Fibroblast of the aortic adventitia (primary cell): Measurements from ENCODE around the gene PPP4R4. TPM values are rescaled to one million over a fixed set of nuclear protein-coding genes. Genes with fewer than 3 reads are reported as not detected.
A peak's percentile ranks its signal among the peaks of the same experiment; 100 is the strongest.
"Not testable (repeated sequence)": the region's sequence is repeated elsewhere in the genome, so short reads cannot be mapped to it uniquely, and the experiment has no call there.

ENCODE experiments used
- DNase-seq: peaks from one replicate; pipeline ENCODE4 v3.0.0-alpha.2; 2010; ENCODE audit warnings: low read depth
- H3K4me3 ChIP-seq: 2 replicates; pipeline ENCODE4 v1.5.1; 2011; ENCODE audit warnings: low read depth, mild to moderate bottlenecking, control low read depth, low read length, moderate library complexity
- CTCF ChIP-seq: IDR thresholded peaks from 2 replicates; pipeline ENCODE4 v1.5.1; 2011; ENCODE audit warnings: mild to moderate bottlenecking, low read length, control low read depth, inconsistent platforms; ENCODE audit not compliant: insufficient read depth
- total RNA-seq: library from RNA; depleted of rRNA; stranded (reverse); fragments of >200 nt; gene quantifications from 2 replicates; pipeline ENCODE4 v1.2.3, GENCODE V29; 2012; ENCODE audit warnings: low replicate concordance

The PPP4R4 gene
- total RNA-seq, 1 donor: 7.0 TPM

DNA sequence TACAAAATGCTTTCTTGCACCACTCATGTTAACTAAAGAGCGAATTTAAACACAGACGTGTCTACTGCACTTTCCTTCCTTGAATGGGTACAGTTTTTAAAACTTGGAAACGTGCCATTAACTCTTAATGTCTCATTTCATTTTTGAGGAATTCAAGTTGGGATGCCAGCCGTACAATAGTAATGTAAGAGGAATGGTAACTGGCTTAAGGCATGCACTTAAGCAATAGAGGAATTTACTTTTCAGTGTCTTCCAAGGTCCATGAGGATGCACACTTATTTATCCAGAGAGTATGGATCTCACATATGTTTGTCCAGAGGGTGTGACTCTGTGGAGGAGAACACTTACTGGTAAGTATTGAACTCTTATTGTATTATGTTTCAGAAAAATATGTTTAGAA is 52.9 kb downstream of the PPP4R4 start:
- no peak overlapping the region for H3K4me3 ChIP-seq
- peak; percentile 78 for DNase-seq
- no peak for TF ChIP-seq CTCF

DNA sequence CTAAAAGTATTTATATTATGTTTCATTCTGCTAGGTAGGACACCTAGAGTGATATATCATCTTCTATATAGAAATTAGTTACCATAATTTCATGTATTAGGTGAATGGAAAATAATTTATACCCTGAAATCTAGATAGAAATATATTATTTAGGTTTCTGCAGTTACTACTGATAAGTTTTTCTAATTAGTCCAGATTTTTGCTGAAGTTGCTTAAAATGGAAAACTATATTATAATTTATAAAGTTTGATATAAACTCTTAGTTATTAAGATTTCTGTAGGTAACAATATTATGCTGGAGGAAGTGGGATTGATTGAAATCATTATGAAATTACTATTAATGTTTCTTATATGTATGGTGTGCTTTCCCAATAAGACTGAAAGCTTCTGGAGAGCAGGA is 62.9 kb downstream of the PPP4R4 start:
- no peak for TF ChIP-seq CTCF
- no peak overlapping the region for H3K4me3 ChIP-seq
- no peak for DNase-seq

GRCh38 chr14:94237983-94238382 is 63.9 kb downstream of the PPP4R4 start:
- no peak overlapping the region for H3K4me3 ChIP-seq
- no peak for TF ChIP-seq CTCF
- no peak for DNase-seq

DNA sequence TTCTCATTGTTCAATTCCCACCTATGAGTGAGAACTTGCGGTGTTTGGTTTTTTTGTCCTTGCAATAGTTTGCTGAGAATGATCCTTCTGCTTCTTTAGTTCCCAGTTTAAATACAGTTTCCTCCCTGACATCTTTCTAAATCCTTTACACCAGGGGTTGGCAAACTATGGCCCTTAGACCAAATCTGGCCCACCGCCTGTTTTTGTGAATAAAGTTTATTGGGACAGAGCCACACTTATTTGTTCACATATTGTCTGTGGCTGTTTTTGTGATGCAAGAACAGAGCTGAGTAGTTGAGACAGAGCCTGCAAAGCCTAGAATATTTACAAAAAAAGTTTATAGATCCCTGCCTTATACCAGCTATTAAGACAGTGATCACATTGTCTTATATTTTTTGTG is 65.3 kb downstream of the PPP4R4 start:
- no peak for DNase-seq

DNA sequence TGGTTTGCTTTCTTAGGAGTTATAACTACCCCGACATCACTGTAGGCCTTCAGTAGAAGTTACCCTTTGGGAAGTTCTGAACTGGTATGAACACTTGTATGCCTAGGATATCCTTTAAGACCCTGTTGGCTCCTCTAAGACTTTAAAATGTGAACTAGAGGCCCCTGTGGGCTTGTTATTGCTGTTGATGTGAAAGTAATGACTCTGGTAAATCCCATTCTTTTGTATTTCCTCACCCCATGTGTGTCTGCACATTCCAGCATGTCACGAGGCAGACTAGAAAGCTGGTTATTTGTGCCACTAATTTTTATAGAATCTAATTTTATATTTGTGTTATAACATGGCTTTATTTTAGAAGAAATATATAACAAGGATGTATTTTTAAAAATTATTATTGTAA is 70.1 kb downstream of the PPP4R4 start:
- no peak for DNase-seq
- no peak overlapping the region for H3K4me3 ChIP-seq
- no peak for TF ChIP-seq CTCF

More for the DNA sequence above, 65.3 kb downstream of the PPP4R4 start:
- no peak overlapping the region for H3K4me3 ChIP-seq
- TF ChIP-seq CTCF: no peak

DNA sequence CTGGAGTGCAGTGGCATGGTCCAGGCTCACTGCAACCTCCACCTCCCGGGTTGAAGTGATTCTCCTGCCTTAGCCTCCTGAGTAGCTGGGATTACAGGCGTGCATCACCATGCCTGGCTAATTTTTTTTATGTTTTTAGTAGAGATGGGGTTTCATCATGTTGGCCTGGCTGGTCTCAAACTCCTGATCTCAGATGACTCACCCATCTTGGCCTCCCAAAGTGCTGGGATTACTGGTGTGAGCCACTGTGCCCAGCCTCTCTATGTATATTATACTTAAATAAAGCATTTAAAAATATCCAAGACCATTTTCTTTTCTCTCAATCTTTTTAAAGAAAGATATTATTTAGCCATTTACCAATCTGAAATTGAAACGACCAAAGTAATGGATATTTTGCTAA is 90.1 kb downstream of the PPP4R4 start:
- H3K4me3 ChIP-seq: not testable (repeated sequence)
- peak; percentile 8 for DNase-seq

DNA sequence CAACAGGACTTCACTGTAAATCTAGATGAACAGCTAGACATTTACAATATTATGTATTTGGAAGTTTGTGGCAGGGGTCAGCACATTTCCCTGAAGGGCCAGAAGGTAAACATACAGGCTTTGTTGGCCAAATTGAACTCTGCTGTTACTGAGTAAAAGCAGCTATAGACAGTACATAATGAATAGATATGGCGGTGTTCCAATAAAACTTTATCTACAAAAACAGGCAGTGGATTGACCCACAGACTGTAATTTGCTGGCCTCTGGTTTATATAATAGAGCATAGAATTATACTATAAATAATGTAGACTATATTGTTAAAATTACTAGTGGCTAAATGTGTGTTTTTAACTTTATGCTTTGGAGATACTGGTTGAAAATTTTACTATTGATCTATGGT is 93.2 kb downstream of the PPP4R4 start:
- no peak overlapping the region for H3K4me3 ChIP-seq
- no peak for TF ChIP-seq CTCF
- DNase-seq: no peak

- DNase-seq, H3K4me3 ChIP-seq: not testable (repeated sequence)
Measured at GRCh38 chr14:94268582-94268981, 94.5 kb downstream of the PPP4R4 start.
